Sigmoid colon (tissue), 7 donors: Measurements from ENCODE around the gene CABLES1. TPM values are rescaled to one million over a fixed set of nuclear protein-coding genes. Genes with fewer than 3 reads are reported as not detected.

Experiments used
- DNase-seq: peaks from one replicate; pipeline ENCODE4 v3.0.0-alpha.2; 2019
- H3K27ac ChIP-seq, 4 donors: fragments of 200-600 bp; sonication (generic); one replicate each; pipeline ENCODE4 v1.5.1; 2016 to 2019; ENCODE audit warnings: mild to moderate bottlenecking in 1 of 4
- H3K27me3 ChIP-seq, 3 donors: fragments of 200-600 bp; sonication (generic); one replicate each; pipeline ENCODE4 v1.5.1; 2019; ENCODE audit warnings: mild to moderate bottlenecking in 1 of 3
- H3K36me3 ChIP-seq, 4 donors: fragments of 200-600 bp; sonication (generic); one replicate each; pipeline ENCODE4 v1.5.1; 2016 to 2019
- H3K4me1 ChIP-seq, 4 donors: fragments of 200-600 bp; sonication (generic); one replicate each; pipeline ENCODE4 v1.5.1; 2017 to 2019
- H3K4me3 ChIP-seq, 4 donors: fragments of 200-600 bp; sonication (generic); one replicate each; pipeline ENCODE4 v1.5.1; 2017 to 2019; ENCODE audit warnings: mild to moderate bottlenecking in 2 of 4, moderate library complexity in 1 of 4
- H3K9me3 ChIP-seq, 4 donors: fragments of 200-600 bp in 3 of 4; sonication (generic) in 3 of 4; one replicate each; pipeline versions ENCODE4 v1.5.1 to v1.6.1; 2013 to 2019
- CTCF ChIP-seq, 4 experiments: fragments of 450-650 bp in 3 of 4; fragments of 200-600 bp in 1 of 4; IDR thresholded peaks; one replicate each; pipeline ENCODE4 v1.5.1; 2016 to 2019; ENCODE audit warnings: antibody characterized with exemption in 4 of 4, mild to moderate bottlenecking in 3 of 4, moderate library complexity in 2 of 4
- EP300 ChIP-seq, 4 donors: sonication (generic); formaldehyde crosslinking; IDR thresholded peaks; one replicate each; pipeline ENCODE4 v1.6.1; 2017; ENCODE audit warnings: antibody characterized with exemption in 4 of 4
- POLR2A ChIP-seq, 2 donors: fragments of 450-650 bp; IDR thresholded peaks; one replicate each; pipeline ENCODE4 v1.6.1; 2016; ENCODE audit warnings: antibody characterized with exemption in 2 of 2, mild to moderate bottlenecking in 2 of 2, moderate library complexity in 2 of 2
- POLR2AphosphoS5 ChIP-seq, 4 donors: sonication (generic); formaldehyde crosslinking; IDR thresholded peaks; one replicate each; pipeline ENCODE4 v1.6.1; 2017; ENCODE audit warnings: antibody characterized with exemption in 4 of 4
- WGBS, 2 donors: extraction: QIAGEN DNeasy Blood & Tissue Kit; methylation state at CpG; one replicate each; pipeline ENCODE4 v1.1.7; 2013; 5-methylcytosine and 5-hydroxymethylcytosine counted together
- intact Hi-C: fragments of 100-400 bp; cut with DNase I; formaldehyde crosslinking; loops from one replicate; pipeline ENCODE4 v1.15.1; 2023
- polyA plus RNA-seq, 3 donors: library from polyadenylated mRNA; stranded (reverse); fragments of 200-250 nt; gene quantifications; one replicate each; pipeline ENCODE4 v1.2.3, GENCODE V29; 2013
- total RNA-seq, 4 donors: library from RNA; depleted of rRNA; stranded (reverse); fragments of >200 nt; gene quantifications; one replicate each; pipeline ENCODE4 v1.1.0, GENCODE V29; 2016
- donor health status: healthy with polysubstance abuse.
- donor health status: Bipolar disorder and iron deficiency.
- donor health status: healthy.

Gene CABLES1
- total and polyA plus RNA-seq, 7 donors: 1.9 to 7.2 (median 3.9) TPM

GRCh38 chr18:23169673-23170044, 34.4 kb downstream of the CABLES1 start:
- no peak for TF ChIP-seq EP300 (IDR thresholded peaks at IDR 0.05)
- TF ChIP-seq POLR2AphosphoS5 (IDR thresholded peaks at IDR 0.05): no peak
- no peak for TF ChIP-seq POLR2A (IDR thresholded peaks at IDR 0.05)
- TF ChIP-seq CTCF (IDR thresholded peaks at IDR 0.05): no peak
- Histone ChIP-seq H3K27ac (no peak overlapping the region), H3K27me3 (no peaks in the 10 kb centered on the region), H3K4me1 (no peaks in the 10 kb centered on the region), H3K36me3 (no peaks in the 10 kb centered on the region), H3K4me3 (no peak overlapping the region), H3K9me3 (no peaks in the 10 kb centered on the region)
- intact Hi-C loops: no loop called here
- DNase-seq: peak; percentile 25
- WGBS, 2 donors: 83 to 85% methylated on average over 7 of the region's 7 CpGs

GRCh38 chr18:23170137-23170536, 34.9 kb downstream of the CABLES1 start:
- TF ChIP-seq POLR2AphosphoS5 (IDR thresholded peaks at IDR 0.05) (no peak), CTCF (IDR thresholded peaks at IDR 0.05) (no peak), EP300 (IDR thresholded peaks at IDR 0.05) (no peak), POLR2A (IDR thresholded peaks at IDR 0.05) (no peak)
- intact Hi-C loops: no loop called here
- no peak for DNase-seq
- H3K27ac ChIP-seq: no peak overlapping the region
- H3K36me3 ChIP-seq: no peaks in the 10 kb centered on the region
- H3K9me3 ChIP-seq: no peaks in the 10 kb centered on the region
- H3K4me1 ChIP-seq: no peaks in the 10 kb centered on the region
- H3K4me3 ChIP-seq: no peak overlapping the region
- no peaks in the 10 kb centered on the region for H3K27me3 ChIP-seq
- WGBS, 2 donors: 89 to 92% methylated on average over 7 of the region's 7 CpGs

DNA sequence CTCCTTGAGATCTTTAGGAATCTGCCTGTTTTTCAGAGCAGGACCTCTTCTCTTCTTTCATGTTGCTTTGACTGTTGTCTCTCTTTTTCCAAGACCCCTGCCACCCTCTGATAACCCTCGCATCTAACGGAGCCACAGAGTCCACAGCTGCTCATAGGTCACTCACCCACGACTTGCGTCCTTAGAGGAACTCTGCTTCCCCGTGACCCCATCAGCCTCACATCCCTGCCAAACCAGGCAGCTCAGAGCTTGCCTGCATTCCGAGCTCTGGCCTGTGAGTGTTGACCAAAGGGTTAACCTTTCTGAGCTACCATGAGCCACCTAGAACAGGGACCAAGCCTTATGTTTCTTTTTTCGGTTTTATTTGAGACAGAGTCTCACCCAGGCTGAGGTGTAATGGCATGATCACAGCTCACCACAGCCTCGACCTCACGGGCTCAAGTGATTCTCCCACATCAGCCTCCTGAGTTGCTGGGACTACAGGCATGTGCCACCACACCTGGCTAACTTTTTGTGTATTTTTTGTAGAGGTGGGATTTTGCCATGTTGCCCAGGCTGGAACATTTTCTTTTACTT, 36.4 kb downstream of the CABLES1 start:
- Histone ChIP-seq H3K4me3 (no peak overlapping the region), H3K36me3 (no peaks in the 10 kb centered on the region), H3K27ac (no peak overlapping the region), H3K4me1 (no peaks in the 10 kb centered on the region), H3K9me3 (no peaks in the 10 kb centered on the region), H3K27me3 (no peaks in the 10 kb centered on the region)
- WGBS, 2 donors: 85 to 91% methylated on average over 9 of the region's 9 CpGs
- intact Hi-C loops: no loop called here
- TF ChIP-seq POLR2AphosphoS5 (IDR thresholded peaks at IDR 0.05) (no peak), EP300 (IDR thresholded peaks at IDR 0.05) (no peak), POLR2A (IDR thresholded peaks at IDR 0.05) (no peak), CTCF (IDR thresholded peaks at IDR 0.05) (no peak)
- DNase-seq: no peak

GRCh38 chr18:23172591-23173380, 37.5 kb downstream of the CABLES1 start:
- no peak for TF ChIP-seq POLR2A (IDR thresholded peaks at IDR 0.05)
- TF ChIP-seq POLR2AphosphoS5 (IDR thresholded peaks at IDR 0.05): no peak
- no peak for TF ChIP-seq CTCF (IDR thresholded peaks at IDR 0.05)
- no peak for TF ChIP-seq EP300 (IDR thresholded peaks at IDR 0.05)
- 90 to 93% methylated on average over 14 of the region's 14 CpGs for WGBS, 2 donors
- H3K9me3 ChIP-seq: no peaks in the 10 kb centered on the region
- H3K4me1 ChIP-seq: no peaks in the 10 kb centered on the region
- intact Hi-C loops: no loop called here
- H3K27me3 ChIP-seq: no peaks in the 10 kb centered on the region
- H3K27ac ChIP-seq: no peak overlapping the region
- no peak for DNase-seq
- no peak overlapping the region for H3K4me3 ChIP-seq
- H3K36me3 ChIP-seq: no peaks in the 10 kb centered on the region
